ENCODE results near the gene MBP. TPM values are rescaled to one million over a fixed set of nuclear protein-coding genes. Genes with fewer than 3 reads are reported as not detected.

Gene MBP
- total and polyA plus RNA-seq, 8 donors, result 6.3 to 33.5 (median 20.7) TPM

DNA sequence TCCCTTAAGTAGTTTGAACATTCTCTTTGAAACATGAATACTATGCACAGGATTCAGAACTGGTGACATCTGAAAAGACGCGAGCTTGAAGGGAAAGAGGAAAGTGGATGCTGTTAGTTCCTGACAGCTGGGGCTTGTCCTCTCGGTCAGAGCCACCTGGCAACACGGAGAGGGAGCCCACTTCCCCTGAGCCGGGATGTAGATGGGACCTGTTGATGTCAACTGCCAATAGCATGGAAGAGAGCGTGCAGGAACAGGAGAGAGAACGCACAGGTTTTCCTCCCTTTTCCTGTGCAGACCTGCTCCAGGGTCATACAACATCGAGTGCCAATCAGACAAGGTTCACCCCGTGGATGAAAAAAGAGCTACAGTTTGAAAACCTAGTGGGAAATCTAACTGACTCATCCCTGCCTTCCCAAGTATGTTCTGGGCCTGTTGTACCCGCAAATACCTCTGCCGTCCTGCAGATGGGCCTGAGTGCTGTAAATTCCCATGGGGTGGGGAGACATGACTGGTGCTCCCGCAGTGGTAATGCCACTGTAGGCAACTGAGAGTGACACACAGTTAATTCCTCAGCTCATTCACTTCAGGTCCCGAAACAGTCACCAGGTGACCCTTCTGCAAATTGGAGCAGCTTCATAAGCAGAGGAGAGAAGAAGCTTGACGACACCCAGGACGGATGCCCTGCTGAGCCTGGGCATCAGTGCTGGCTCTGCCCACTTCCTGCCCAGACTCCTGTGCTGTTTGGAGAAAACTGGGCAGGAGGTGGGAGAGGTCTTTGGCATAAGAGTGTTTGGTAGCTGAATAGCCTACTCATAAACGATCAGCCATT lies 13.9 kb upstream of the MBP start:
- Histone ChIP-seq H3K27me3 (no peaks in the 10 kb centered on the region), H3K27ac (no peak overlapping the region), H3K9me3 (no peaks in the 10 kb centered on the region), H3K36me3 (no peaks in the 10 kb centered on the region), H3K4me3 (no peak overlapping the region), H3K4me1 (no peaks in the 10 kb centered on the region)
- WGBS, 2 donors, result 73 to 74% methylated on average over 16 of the region's 16 CpGs
- no peak for FAIRE-seq
- no peak for DNase-seq
- TF ChIP-seq, protein P1, sequence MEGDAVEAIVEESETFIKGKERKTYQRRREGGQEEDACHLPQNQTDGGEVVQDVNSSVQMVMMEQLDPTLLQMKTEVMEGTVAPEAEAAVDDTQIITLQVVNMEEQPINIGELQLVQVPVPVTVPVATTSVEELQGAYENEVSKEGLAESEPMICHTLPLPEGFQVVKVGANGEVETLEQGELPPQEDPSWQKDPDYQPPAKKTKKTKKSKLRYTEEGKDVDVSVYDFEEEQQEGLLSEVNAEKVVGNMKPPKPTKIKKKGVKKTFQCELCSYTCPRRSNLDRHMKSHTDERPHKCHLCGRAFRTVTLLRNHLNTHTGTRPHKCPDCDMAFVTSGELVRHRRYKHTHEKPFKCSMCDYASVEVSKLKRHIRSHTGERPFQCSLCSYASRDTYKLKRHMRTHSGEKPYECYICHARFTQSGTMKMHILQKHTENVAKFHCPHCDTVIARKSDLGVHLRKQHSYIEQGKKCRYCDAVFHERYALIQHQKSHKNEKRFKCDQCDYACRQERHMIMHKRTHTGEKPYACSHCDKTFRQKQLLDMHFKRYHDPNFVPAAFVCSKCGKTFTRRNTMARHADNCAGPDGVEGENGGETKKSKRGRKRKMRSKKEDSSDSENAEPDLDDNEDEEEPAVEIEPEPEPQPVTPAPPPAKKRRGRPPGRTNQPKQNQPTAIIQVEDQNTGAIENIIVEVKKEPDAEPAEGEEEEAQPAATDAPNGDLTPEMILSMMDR (IDR thresholded peaks at IDR 0.05), result no peak
- ATAC-seq, result no peak
- intact Hi-C loops (cut with DNase I), result no loop called here

DNA sequence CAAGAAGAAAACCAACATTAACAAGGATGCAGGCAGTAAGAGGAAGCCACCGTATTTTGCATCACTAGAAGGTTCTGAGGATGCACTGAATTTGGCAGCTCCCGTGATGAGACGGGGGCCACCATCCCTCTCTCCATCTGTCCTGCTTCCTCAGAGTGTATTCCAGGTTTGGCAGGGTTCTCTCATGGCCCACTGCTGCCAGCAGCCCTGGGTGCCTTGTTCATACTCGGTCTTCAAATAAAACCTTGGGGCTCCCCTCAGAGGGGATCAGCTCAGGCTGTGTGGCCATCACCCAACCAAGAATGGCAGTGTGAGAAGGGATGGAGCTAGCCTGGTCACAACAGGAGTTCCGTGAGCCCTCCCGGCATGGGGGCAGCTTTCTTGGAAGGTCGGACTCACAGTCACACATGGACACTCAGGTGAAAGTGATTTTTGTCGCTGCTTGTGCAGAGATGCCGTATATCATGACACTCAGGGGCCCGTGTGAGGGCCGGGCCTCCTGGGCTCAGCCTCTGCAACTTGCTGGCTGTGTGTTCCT lies 12.8 kb upstream of the MBP start:
- DNase-seq, result no peak
- H3K4me3 ChIP-seq, result no peak overlapping the region
- H3K27me3 ChIP-seq, result no peaks in the 10 kb centered on the region
- no peaks in the 10 kb centered on the region for H3K4me1 ChIP-seq
- no peak overlapping the region for H3K27ac ChIP-seq
- no peak for FAIRE-seq
- intact Hi-C loops (cut with DNase I), result no loop called here
- TF ChIP-seq, protein P1 (IDR thresholded peaks at IDR 0.05), result no peak
- no peaks in the 10 kb centered on the region for H3K9me3 ChIP-seq
- 88 to 95% methylated on average over 11 of the region's 11 CpGs for WGBS, 2 donors
- ATAC-seq, result no peak
- H3K36me3 ChIP-seq, result no peaks in the 10 kb centered on the region

DNA sequence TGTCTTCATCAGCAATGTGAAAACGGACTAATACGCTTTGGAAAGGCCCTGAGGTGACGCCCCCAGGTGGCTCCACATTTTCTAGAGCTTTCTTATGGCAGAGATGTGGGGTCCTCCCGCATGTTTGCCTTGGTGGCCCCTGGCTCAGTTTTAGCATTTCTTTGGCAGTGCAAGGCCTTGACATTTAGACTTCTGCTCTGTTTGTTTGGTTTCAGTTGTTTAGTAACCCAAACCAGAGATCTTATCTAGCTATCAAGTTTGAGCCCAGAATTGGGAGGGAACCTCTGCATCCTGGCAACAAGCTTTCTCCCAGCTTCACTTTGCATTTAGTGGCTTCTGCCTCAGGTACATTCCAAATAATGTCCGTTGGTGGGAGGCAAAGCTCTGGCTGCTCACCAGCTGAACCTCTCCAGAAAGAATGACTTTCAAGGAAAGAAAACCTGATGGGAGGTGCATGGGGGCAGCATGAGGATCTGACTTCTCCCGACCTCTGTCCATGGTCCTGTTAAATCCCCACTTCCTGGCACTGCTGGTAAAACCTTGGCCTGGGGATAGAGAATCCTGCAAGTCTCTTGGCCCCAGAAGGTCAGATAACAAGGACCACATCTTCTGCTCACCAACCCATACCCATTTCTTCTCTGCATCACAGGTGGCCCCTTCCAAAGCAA lies 12.0 kb upstream of the MBP start:
- no peaks in the 10 kb centered on the region for H3K9me3 ChIP-seq
- no peak for ATAC-seq
- TF ChIP-seq, protein P1 (IDR thresholded peaks at IDR 0.05), result no peak
- H3K36me3 ChIP-seq, result no peaks in the 10 kb centered on the region
- no peak overlapping the region for H3K27ac ChIP-seq
- no peaks in the 10 kb centered on the region for H3K4me1 ChIP-seq
- 75 to 81% methylated on average over 6 of the region's 6 CpGs for WGBS, 2 donors
- no peak for FAIRE-seq
- intact Hi-C loops (cut with DNase I), result no loop called here
- no peaks in the 10 kb centered on the region for H3K27me3 ChIP-seq
- DNase-seq, result no peak
- no peak overlapping the region for H3K4me3 ChIP-seq

DNA sequence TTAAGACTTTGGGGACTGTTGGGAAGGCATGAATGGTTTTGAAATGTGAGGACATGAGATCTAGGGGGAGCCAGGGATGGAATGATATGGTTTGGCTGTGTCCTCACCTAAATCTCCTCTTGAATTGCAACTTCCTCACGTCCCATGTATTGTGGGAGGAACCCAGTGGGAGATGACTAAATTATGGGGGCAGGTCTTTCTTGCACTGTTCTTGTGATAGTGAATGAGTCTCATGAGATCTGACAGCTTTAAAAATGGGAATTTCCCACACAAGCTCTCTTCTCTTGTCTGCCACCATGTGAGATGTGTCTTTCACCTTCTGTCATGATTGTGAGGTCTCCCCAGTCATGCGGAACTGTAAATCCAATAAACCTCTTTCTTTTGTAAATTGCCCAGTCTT lies 11.5 kb upstream of the MBP start:
- DNase-seq, result no peak
- WGBS, 2 donors, result 95 to 100% methylated on average over 2 of the region's 2 CpGs
- TF ChIP-seq, protein P1 (IDR thresholded peaks at IDR 0.05), result no peak
- no peak overlapping the region for H3K27ac ChIP-seq
- no peaks in the 10 kb centered on the region for H3K36me3 ChIP-seq
- H3K27me3 ChIP-seq, result no peaks in the 10 kb centered on the region
- no peaks in the 10 kb centered on the region for H3K9me3 ChIP-seq
- ATAC-seq, result no peak
- no peak overlapping the region for H3K4me3 ChIP-seq
- intact Hi-C loops (cut with DNase I), result no loop called here
- FAIRE-seq, result no peak
- H3K4me1 ChIP-seq, result no peaks in the 10 kb centered on the region
